Placental pericyte (primary cell): Measurements from ENCODE around the gene ZNF597. TPM values are rescaled to one million over a fixed set of nuclear protein-coding genes. Genes with fewer than 3 reads are reported as not detected.

ENCODE experiments used
- small RNA-seq: library from RNA; depleted of rRNA; stranded (forward); fragments of <200 nt; gene quantifications from one replicate; pipeline ENCODE3, GENCODE V24; 2012; ENCODE audit warnings: low replicate concordance
- total RNA-seq: library from RNA; depleted of rRNA; stranded (reverse); fragments of >200 nt; gene quantifications from 2 replicates; pipeline ENCODE4 v1.2.3, GENCODE V29; 2012

The ZNF597 gene
- 4.2 and 5.6 TPM in 2 replicates for total RNA-seq

GRCh38 chr16:3443108-3444031 is at the start of gene ZNF597, which contains the start of gene NAA60:
Gene ZNF597, minus strand, starts transcription at chr16:3443504. Its CDS starts 351 bp downstream, at chr16:3443153.
Gene NAA60, plus strand, starts transcription at chr16:3443680. Its CDS starts 32,548 bp downstream, at chr16:3476228.

GRCh38 chr16:3400779-3401688 is 42.3 kb downstream of the ZNF597 start, which contains the start of the genes ZNF174 and ZSCAN32:
Gene ZNF174, plus strand, starts transcription at chr16:3401215. Its CDS starts 790 bp downstream, at chr16:3402005.
Gene ZSCAN32, minus strand, starts transcription at chr16:3401004. Its CDS starts 3,447 bp downstream, at chr16:3397557.

Small RNA genes within 50 kb of the gene (small RNA-seq; reads per million reads assigned to genes)
- not detected for gene MIR6126

Other genes with a start within 250 kb of the ZNF597 start
- gene ZNF200, start 208.3 kb downstream of the ZNF597 start, total RNA-seq: 12.9 and 14.0 TPM in 2 replicates
- not detected in 2 replicates for gene MEFV, start 186.9 kb downstream of the ZNF597 start, total RNA-seq
- gene ZNF263, start 160.0 kb downstream of the ZNF597 start, total RNA-seq: 49.5 and 54.7 TPM in 2 replicates
- gene TIGD7, start 138.1 kb downstream of the ZNF597 start, total RNA-seq: 2.4 and 3.6 TPM in 2 replicates
- 22.3 and 28.1 TPM in 2 replicates for gene ZNF75A, start 138.0 kb downstream of the ZNF597 start, total RNA-seq
- 0.22 TPM in 1 of 2 replicates, not detected in the other for gene OR2C1, start 87.6 kb downstream of the ZNF597 start, total RNA-seq
- 9.8 and 11.6 TPM in 2 replicates for gene ZSCAN32, start 42.5 kb downstream of the ZNF597 start, total RNA-seq
- gene ZNF174, start 42.3 kb downstream of the ZNF597 start, total RNA-seq: 5.0 and 9.3 TPM in 2 replicates
- 15.5 and 17.3 TPM in 2 replicates for gene NAA60, start 176 bp upstream of the ZNF597 start, total RNA-seq
- gene C16orf90, start 52.0 kb upstream of the ZNF597 start, total RNA-seq: not detected in 2 replicates
- 11.0 and 20.8 TPM in 2 replicates for gene CLUAP1, start 57.5 kb upstream of the ZNF597 start, total RNA-seq
- gene NLRC3, start 133.9 kb upstream of the ZNF597 start, total RNA-seq: not detected in 2 replicates
- 2.8 and 9.7 TPM in 2 replicates for gene SLX4, start 168.1 kb upstream of the ZNF597 start, total RNA-seq
- gene DNASE1, start 211.2 kb upstream of the ZNF597 start, total RNA-seq: 15.8 and 17.5 TPM in 2 replicates